HCT116 (cell line): ENCODE results near the gene SFTPB. TPM values are rescaled to one million over a fixed set of nuclear protein-coding genes. Genes with fewer than 3 reads are reported as not detected.

Experiments used
- ATAC-seq: fragments of 200-7000 bp; cut with Tn5 transposase; 2 replicates; pipeline ENCODE4 v1.9.1; 2020; ENCODE audit warnings: mild to moderate bottlenecking, moderate library complexity
- BruUV-seq: library from RNA; stranded (reverse); fragments of 400-500 nt; replicated peaks from 2 replicates; lab custom pipeline; 2021; lab: Mats Ljungman, UMichigan
- CTCF ChIA-PET: fragments of 300-600 bp; sonication (Branson Sonifier 250); formaldehyde crosslinking; loops from one replicate; lab custom pipeline; 2021; ENCODE audit warnings: antibody characterized with exemption; lab: Charles Lee
- POLR2A ChIA-PET: fragments of 300-600, 350-600 bp; sonication (Branson Sonifier 250); formaldehyde crosslinking; loops from one replicate; lab custom pipeline; 2021; ENCODE audit warnings: antibody characterized with exemption; lab: Charles Lee
- RAD21 ChIA-PET, 2 experiments: fragments of 300-600 bp; sonication (Branson Sonifier 250); formaldehyde crosslinking; loops; one replicate each; lab custom pipeline; 2023; ENCODE audit warnings: low total read pairs in 2 of 2; ENCODE audit not compliant: uncharacterized antibody in 2 of 2, unreplicated experiment in 2 of 2, low non-redundant PET in 1 of 2; lab: Charles Lee
- DNase-seq: peaks from one replicate; pipeline ENCODE4 v3.0.0-alpha.2; 2010; ENCODE audit warnings: low read depth, low spot score
- H2AFZ ChIP-seq: fragments of 200-600 bp; shearing (Covaris generic), sonication (generic); 2 replicates; pipeline ENCODE4 v1.6.1; 2017; ENCODE audit warnings: low read depth, mixed run types, mixed read lengths, antibody characterized with exemption, low read length; ENCODE audit not compliant: poor library complexity, severe bottlenecking
- H3K27ac ChIP-seq: 2 replicates; pipeline ENCODE4 v1.5.1; 2012; ENCODE audit warnings: low read depth, low read length
- H3K27me3 ChIP-seq: fragments of 200-600 bp; sonication (generic); 2 replicates; pipeline ENCODE4 v1.6.1; 2016; ENCODE audit warnings: mixed run types, low read length, mixed read lengths; ENCODE audit not compliant: insufficient read depth
- H3K36me3 ChIP-seq, 2 experiments: fragments of 200-500 bp in 1 of 2; fragments of 200-600 bp in 1 of 2; sonication (Bioruptor generic) in 1 of 2; sonication (generic) in 1 of 2; 2 replicates each; pipeline versions ENCODE4 v1.5.1 to v1.6.1; 2014 to 2016; ENCODE audit warnings: low read length in 2 of 2, inconsistent platforms in 1 of 2, mixed read lengths in 1 of 2, mixed run types in 1 of 2; ENCODE audit not compliant: insufficient read depth in 2 of 2, control insufficient read depth in 1 of 2
- H3K4me1 ChIP-seq, 2 experiments: fragments of 200-600 bp in 1 of 2; sonication (generic) in 1 of 2; 2 replicates each; pipeline versions ENCODE4 v1.5.1 to v1.6.1; 2012 to 2017; ENCODE audit warnings: low read length in 2 of 2, inconsistent platforms in 1 of 2, mild to moderate bottlenecking in 1 of 2, mixed read lengths in 1 of 2, mixed run types in 1 of 2, moderate library complexity in 1 of 2; ENCODE audit not compliant: insufficient read depth in 2 of 2, control insufficient read depth in 1 of 2
- H3K4me2 ChIP-seq: fragments of 200-600 bp; sonication (generic); 2 replicates; pipeline ENCODE4 v1.6.1; 2017; ENCODE audit warnings: mixed run types, low read length, mixed read lengths
- H3K4me3 ChIP-seq, 2 experiments: fragments of 200-600 bp in 1 of 2; sonication (generic) in 1 of 2; replicated peaks in 1 of 2; 2 replicates each; pipeline ENCODE4 v1.5.1; 2011 to 2016; ENCODE audit warnings: low read length in 2 of 2, control low read depth in 1 of 2, low read depth in 1 of 2, mild to moderate bottlenecking in 1 of 2, mixed read lengths in 1 of 2, mixed run types in 1 of 2
- H3K79me2 ChIP-seq: fragments of 200-600 bp; sonication (generic); 2 replicates; pipeline ENCODE4 v1.6.1; 2017; ENCODE audit warnings: mild to moderate bottlenecking, mixed run types, low read length, moderate library complexity, mixed read lengths; ENCODE audit not compliant: insufficient read depth
- H3K9ac ChIP-seq: fragments of 200-600 bp; sonication (generic); 2 replicates; pipeline ENCODE4 v1.6.1; 2016; ENCODE audit warnings: low read length, mixed read lengths
- H3K9me2 ChIP-seq: fragments of 200-600 bp; sonication (generic), shearing (Covaris generic); 2 replicates; pipeline ENCODE4 v1.6.1; 2017; ENCODE audit warnings: mixed run types, mild to moderate bottlenecking, moderate library complexity; ENCODE audit not compliant: insufficient read depth
- H3K9me3 ChIP-seq, 2 experiments: fragments of 200-500 bp in 1 of 2; fragments of 200-600 bp in 1 of 2; sonication (Bioruptor generic) in 1 of 2; sonication (generic) in 1 of 2; 2 replicates each; pipeline ENCODE4 v1.6.1; 2014 to 2017; ENCODE audit warnings: low read length in 2 of 2, mixed read lengths in 2 of 2, inconsistent platforms in 1 of 2, low read depth in 1 of 2, mild to moderate bottlenecking in 1 of 2, mixed run types in 1 of 2, moderate library complexity in 1 of 2; ENCODE audit not compliant: control insufficient read depth in 1 of 2, insufficient read depth in 1 of 2
- H4K20me1 ChIP-seq: fragments of 200-600 bp; sonication (generic), shearing (Covaris generic); 2 replicates; pipeline ENCODE4 v1.6.1; 2017; ENCODE audit warnings: mixed run types, mild to moderate bottlenecking, moderate library complexity; ENCODE audit not compliant: insufficient read depth
- CBX3 ChIP-seq: IDR thresholded peaks from 2 replicates; pipeline ENCODE4 v1.6.1; 2012; ENCODE audit warnings: low read depth
- CEBPB ChIP-seq: IDR thresholded peaks from 2 replicates; pipeline ENCODE4 v1.6.1; 2012; ENCODE audit warnings: low read depth
- EGR1 ChIP-seq: IDR thresholded peaks from 2 replicates; pipeline ENCODE4 v1.6.1; 2012; ENCODE audit warnings: low read depth
- ELF1 ChIP-seq: IDR thresholded peaks from 2 replicates; pipeline ENCODE4 v1.6.1; 2012; ENCODE audit warnings: low read depth, borderline replicate concordance
- EZH2 ChIP-seq: fragments of 200-600 bp; sonication (generic); IDR thresholded peaks from 2 replicates; pipeline ENCODE4 v1.6.1; 2017; ENCODE audit warnings: antibody characterized with exemption, mixed run types
- EZH2phosphoT487 ChIP-seq: fragments of 200-600 bp; IDR thresholded peaks from 2 replicates; pipeline ENCODE4 v1.6.1; 2018; ENCODE audit warnings: antibody characterized with exemption, borderline replicate concordance
- FOSL1 ChIP-seq: IDR thresholded peaks from 2 replicates; pipeline ENCODE4 v1.6.1; 2012; ENCODE audit warnings: low read depth
- JUND ChIP-seq: IDR thresholded peaks from 2 replicates; pipeline ENCODE4 v1.6.1; 2012
- POLR2A ChIP-seq: IDR thresholded peaks from 2 replicates; pipeline ENCODE4 v1.7.0; 2011; ENCODE audit warnings: borderline replicate concordance; ENCODE audit not compliant: insufficient read depth, insufficient read length; ENCODE audit errors: extremely low read depth
- POLR2AphosphoS5 ChIP-seq: IDR thresholded peaks from 2 replicates; pipeline ENCODE4 v1.6.1; 2011; ENCODE audit warnings: mild to moderate bottlenecking, low read depth, low read length, moderate library complexity
- RAD21 ChIP-seq: IDR thresholded peaks from 2 replicates; pipeline ENCODE4 v1.6.1; 2012; ENCODE audit warnings: low read depth, mild to moderate bottlenecking
- TCF7L2 ChIP-seq: IDR thresholded peaks from 2 replicates; pipeline ENCODE4 v1.7.0; 2011; ENCODE audit warnings: borderline replicate concordance, inconsistent platforms; ENCODE audit not compliant: insufficient read depth, insufficient read length; ENCODE audit errors: extremely low read depth
- YY1 ChIP-seq: IDR thresholded peaks from 2 replicates; pipeline ENCODE4 v1.6.1; 2011; ENCODE audit warnings: low read length, low read depth, moderate library complexity, mild to moderate bottlenecking; ENCODE audit not compliant: insufficient replicate concordance; ENCODE audit errors: extremely low read depth
- ZFX ChIP-seq: fragments of 450-650 bp; IDR thresholded peaks from 2 replicates; pipeline ENCODE4 v1.6.1; 2017
- ZNF274 ChIP-seq: fragments of 200-500 bp; sonication (Bioruptor generic); IDR thresholded peaks from 2 replicates; pipeline ENCODE4 v1.6.1; 2014; ENCODE audit warnings: mild to moderate bottlenecking, low read depth, low read length, inconsistent platforms
- intact Hi-C: fragments of 100-400 bp; cut with micrococcal nuclease; formaldehyde crosslinking; loops from 2 replicates; pipeline ENCODE4 v1.10.0; 2022
- total RNA-seq: library from RNA; stranded (reverse); gene quantifications from one replicate; pipeline ENCODE4 v1.2.1, GENCODE V29; 2021; ENCODE audit not compliant: unreplicated experiment
- TF ChIP-seq, protein P1 (sequence below): IDR thresholded peaks from 2 replicates; pipeline ENCODE4 v1.6.1; 2012; ENCODE audit warnings: low read depth
- TF ChIP-seq, protein P2 (sequence below): IDR thresholded peaks from 2 replicates; pipeline ENCODE4 v1.6.1; 2012

SFTPB gene
- total RNA-seq, 1 experiment from 2014 or later: 13.3 TPM

GRCh38 chr2:85695121-85695520 is 27.1 kb upstream of the SFTPB start:
- Histone ChIP-seq H3K4me3 (no peak overlapping the region), H3K9me2 (no peaks in the 10 kb centered on the region), H3K9me3 (no peaks in the 10 kb centered on the region), H3K4me1 (peaks cover 3 to 8% of the 10 kb centered on the region in 2 experiments; a peak in 3 of 4 replicates), H3K27ac (no peak overlapping the region), H3K4me2 (no peak overlapping the region), H3K9ac (no peak overlapping the region), H3K27me3 (no peaks in the 10 kb centered on the region)
- POLR2A ChIA-PET: no interaction called here
- DNase-seq: no peak
- intact Hi-C loops: no loop called here
- BruUV-seq: no TSS peak
- TF ChIP-seq YY1: no peak
- TF ChIP-seq, protein P1, sequence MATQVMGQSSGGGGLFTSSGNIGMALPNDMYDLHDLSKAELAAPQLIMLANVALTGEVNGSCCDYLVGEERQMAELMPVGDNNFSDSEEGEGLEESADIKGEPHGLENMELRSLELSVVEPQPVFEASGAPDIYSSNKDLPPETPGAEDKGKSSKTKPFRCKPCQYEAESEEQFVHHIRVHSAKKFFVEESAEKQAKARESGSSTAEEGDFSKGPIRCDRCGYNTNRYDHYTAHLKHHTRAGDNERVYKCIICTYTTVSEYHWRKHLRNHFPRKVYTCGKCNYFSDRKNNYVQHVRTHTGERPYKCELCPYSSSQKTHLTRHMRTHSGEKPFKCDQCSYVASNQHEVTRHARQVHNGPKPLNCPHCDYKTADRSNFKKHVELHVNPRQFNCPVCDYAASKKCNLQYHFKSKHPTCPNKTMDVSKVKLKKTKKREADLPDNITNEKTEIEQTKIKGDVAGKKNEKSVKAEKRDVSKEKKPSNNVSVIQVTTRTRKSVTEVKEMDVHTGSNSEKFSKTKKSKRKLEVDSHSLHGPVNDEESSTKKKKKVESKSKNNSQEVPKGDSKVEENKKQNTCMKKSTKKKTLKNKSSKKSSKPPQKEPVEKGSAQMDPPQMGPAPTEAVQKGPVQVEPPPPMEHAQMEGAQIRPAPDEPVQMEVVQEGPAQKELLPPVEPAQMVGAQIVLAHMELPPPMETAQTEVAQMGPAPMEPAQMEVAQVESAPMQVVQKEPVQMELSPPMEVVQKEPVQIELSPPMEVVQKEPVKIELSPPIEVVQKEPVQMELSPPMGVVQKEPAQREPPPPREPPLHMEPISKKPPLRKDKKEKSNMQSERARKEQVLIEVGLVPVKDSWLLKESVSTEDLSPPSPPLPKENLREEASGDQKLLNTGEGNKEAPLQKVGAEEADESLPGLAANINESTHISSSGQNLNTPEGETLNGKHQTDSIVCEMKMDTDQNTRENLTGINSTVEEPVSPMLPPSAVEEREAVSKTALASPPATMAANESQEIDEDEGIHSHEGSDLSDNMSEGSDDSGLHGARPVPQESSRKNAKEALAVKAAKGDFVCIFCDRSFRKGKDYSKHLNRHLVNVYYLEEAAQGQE: no peak
- no peak for TF ChIP-seq EZH2
- TF ChIP-seq FOSL1: no peak
- TF ChIP-seq ZFX: no peak
- no peak for TF ChIP-seq TCF7L2
- TF ChIP-seq POLR2AphosphoS5: no peak
- TF ChIP-seq CEBPB: no peak
- no peak for TF ChIP-seq CBX3
- no peak for TF ChIP-seq EZH2phosphoT487
- no peak for TF ChIP-seq POLR2A
- TF ChIP-seq JUND: no peak
- TF ChIP-seq ZNF274: no peak
- TF ChIP-seq, protein P2, sequence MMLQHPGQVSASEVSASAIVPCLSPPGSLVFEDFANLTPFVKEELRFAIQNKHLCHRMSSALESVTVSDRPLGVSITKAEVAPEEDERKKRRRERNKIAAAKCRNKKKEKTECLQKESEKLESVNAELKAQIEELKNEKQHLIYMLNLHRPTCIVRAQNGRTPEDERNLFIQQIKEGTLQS: no peak
- no peak for TF ChIP-seq EGR1
- no peak for TF ChIP-seq RAD21
- no peak for TF ChIP-seq ELF1
- TF ChIP-seq, all 23 proteins: peak for 0
- no peak for ATAC-seq
- RAD21 ChIA-PET: no interaction called here
- H3K79me2 ChIP-seq: no peaks in the 10 kb centered on the region
- H2AFZ ChIP-seq: no peak overlapping the region
- CTCF ChIA-PET: no interaction called here
- no peaks in the 10 kb centered on the region for H4K20me1 ChIP-seq
- no peaks in the 10 kb centered on the region for H3K36me3 ChIP-seq
